HepG2 (cell line): ENCODE measurements around the gene ARFGAP3. TPM values are rescaled to one million over a fixed set of nuclear protein-coding genes. Genes with fewer than 3 reads are reported as not detected.

Experiments
- DR1 ChIP-seq: sonication (generic); formaldehyde crosslinking; IDR thresholded peaks from 2 replicates; pipeline ENCODE4 v1.8.0; 2021; ENCODE audit warnings: mild to moderate bottlenecking, missing genetic modification reagents, inconsistent platforms
- GABPB1 ChIP-seq: IDR thresholded peaks from 2 replicates; pipeline ENCODE4 v1.6.1; 2016; ENCODE audit warnings: mild to moderate bottlenecking, missing genetic modification reagents, moderate library complexity, missing compliant biosample characterization
- HDAC1 ChIP-seq: sonication (generic); formaldehyde crosslinking; IDR thresholded peaks from 2 replicates; pipeline ENCODE4 v1.5.1; 2020; ENCODE audit warnings: mild to moderate bottlenecking, missing genetic modification reagents
- HDAC6 ChIP-seq: fragments of 200-600 bp; sonication (generic); IDR thresholded peaks from 2 replicates; pipeline ENCODE4 v1.7.0; 2017; ENCODE audit warnings: mild to moderate bottlenecking, antibody characterized with exemption, low read length, low read depth
- HNRNPLL ChIP-seq: fragments of 200-400 bp; formaldehyde crosslinking; IDR thresholded peaks from 2 replicates; pipeline ENCODE4 v1.6.1; 2017; ENCODE audit warnings: mild to moderate bottlenecking, low read depth, low read length; ENCODE audit not compliant: poor library complexity, severe bottlenecking
- HOXA9 ChIP-seq: sonication (generic); formaldehyde crosslinking; IDR thresholded peaks from 2 replicates; pipeline ENCODE4 v1.8.1; 2022; ENCODE audit warnings: missing genetic modification reagents, mild to moderate bottlenecking, moderate library complexity, borderline replicate concordance
- KDM5B ChIP-seq: sonication (generic); formaldehyde crosslinking; IDR thresholded peaks from 2 replicates; pipeline ENCODE4 v1.4.0; 2020; ENCODE audit warnings: missing genetic modification reagents, mild to moderate bottlenecking, borderline replicate concordance
- ZKSCAN1 ChIP-seq: fragments of 150-350 bp; IDR thresholded peaks from 2 replicates; pipeline ENCODE4 v1.6.1; 2014; ENCODE audit warnings: low read length
- ZNF121 ChIP-seq: sonication (generic); formaldehyde crosslinking; IDR thresholded peaks from 2 replicates; pipeline ENCODE4 v1.5.0; 2020; ENCODE audit warnings: mild to moderate bottlenecking, missing genetic modification reagents
- ZNF256 ChIP-seq: sonication (generic); formaldehyde crosslinking; conservative IDR thresholded peaks from 2 replicates; pipeline ENCODE4 v1.4.0; 2020; ENCODE audit warnings: missing genetic modification reagents
- ZNF335 ChIP-seq: sonication (generic); formaldehyde crosslinking; IDR thresholded peaks from 2 replicates; pipeline ENCODE4 v1.4.0; 2020; ENCODE audit warnings: missing genetic modification reagents
- polyA plus RNA-seq, 8 experiments: library from polyadenylated mRNA; depleted of rRNA in 3 of 8; stranded (reverse) in 7 of 8; unstranded in 1 of 8; fragments of >200 nt; fragmentation: Illumina TruSeq in 4 of 8; extraction: Trizol in 4 of 8; gene quantifications; 2 replicates each; pipeline versions ENCODE4 v1.2.1 to v1.2.3, GENCODE V29; 2011 to 2016; ENCODE audit warnings: low read depth in 4 of 8, missing spikeins in 1 of 8, mixed read lengths in 1 of 8; ENCODE audit not compliant: insufficient read depth in 1 of 8
- total RNA-seq, 5 experiments: library from RNA; depleted of rRNA; stranded (reverse); fragments of >200 nt; fragmentation: Illumina TruSeq; extraction: Trizol; gene quantifications; 2 replicates each; pipeline ENCODE4 v1.2.3, GENCODE V29; 2016; ENCODE audit warnings: low read depth in 1 of 5
- TF ChIP-seq, protein P1 (sequence below), 2 experiments: fragments of 450-650 bp in 1 of 2; sonication (generic) in 1 of 2; formaldehyde crosslinking in 1 of 2; IDR thresholded peaks; 2 replicates each; pipeline versions ENCODE4 v1.6.1 to v1.8.0; 2016 to 2022; ENCODE audit warnings: antibody characterized with exemption in 1 of 2, mild to moderate bottlenecking in 1 of 2, missing genetic modification reagents in 1 of 2
- TF ChIP-seq, protein P2 (sequence below): IDR thresholded peaks from 2 replicates; pipeline ENCODE4 v1.6.1; 2016; ENCODE audit warnings: missing genetic modification reagents, missing compliant biosample characterization
- TF ChIP-seq, protein P3 (sequence below): sonication (generic); formaldehyde crosslinking; IDR thresholded peaks from 2 replicates; pipeline ENCODE4 v1.5.1; 2020; ENCODE audit warnings: mild to moderate bottlenecking, missing genetic modification reagents, borderline replicate concordance
- TF ChIP-seq, protein P4 (sequence below): IDR thresholded peaks from 2 replicates; pipeline ENCODE4 v1.6.1; 2016; ENCODE audit warnings: low read depth, borderline replicate concordance
- TF ChIP-seq, protein P5 (sequence below): sonication (generic); formaldehyde crosslinking; IDR thresholded peaks from 2 replicates; pipeline ENCODE4 v1.4.0; 2020; ENCODE audit warnings: mild to moderate bottlenecking, missing genetic modification reagents

The ARFGAP3 gene
- total and polyA plus RNA-seq, 2 of the 13 experiments (the other 11 are each of a cell fraction or from before 2014, with no cell fraction given): 41.7 to 61.6 TPM

DNA sequence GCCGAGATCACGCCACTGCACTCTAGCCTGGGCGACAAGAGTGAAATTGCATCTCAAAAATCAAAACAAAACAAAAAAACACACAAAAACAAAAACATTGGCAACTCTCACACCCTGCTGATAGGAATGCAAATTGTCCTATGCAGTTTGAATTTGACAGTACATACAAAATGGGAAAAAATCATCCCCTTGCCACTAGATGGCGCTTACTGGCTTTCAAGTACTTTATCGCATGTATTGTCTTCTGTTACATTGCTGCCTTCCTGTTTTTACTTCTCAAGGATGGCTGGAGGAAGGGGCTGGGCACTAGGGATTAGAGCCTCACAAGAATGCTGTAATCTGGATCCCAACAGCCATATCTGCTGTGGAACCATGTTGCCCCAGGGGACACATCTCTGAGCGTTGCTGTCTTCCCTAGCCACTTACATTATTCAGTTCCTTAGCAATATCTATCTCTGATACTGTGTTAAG is 77.0 kb downstream of the ARFGAP3 start (continued):
- TF ChIP-seq, protein P1, sequence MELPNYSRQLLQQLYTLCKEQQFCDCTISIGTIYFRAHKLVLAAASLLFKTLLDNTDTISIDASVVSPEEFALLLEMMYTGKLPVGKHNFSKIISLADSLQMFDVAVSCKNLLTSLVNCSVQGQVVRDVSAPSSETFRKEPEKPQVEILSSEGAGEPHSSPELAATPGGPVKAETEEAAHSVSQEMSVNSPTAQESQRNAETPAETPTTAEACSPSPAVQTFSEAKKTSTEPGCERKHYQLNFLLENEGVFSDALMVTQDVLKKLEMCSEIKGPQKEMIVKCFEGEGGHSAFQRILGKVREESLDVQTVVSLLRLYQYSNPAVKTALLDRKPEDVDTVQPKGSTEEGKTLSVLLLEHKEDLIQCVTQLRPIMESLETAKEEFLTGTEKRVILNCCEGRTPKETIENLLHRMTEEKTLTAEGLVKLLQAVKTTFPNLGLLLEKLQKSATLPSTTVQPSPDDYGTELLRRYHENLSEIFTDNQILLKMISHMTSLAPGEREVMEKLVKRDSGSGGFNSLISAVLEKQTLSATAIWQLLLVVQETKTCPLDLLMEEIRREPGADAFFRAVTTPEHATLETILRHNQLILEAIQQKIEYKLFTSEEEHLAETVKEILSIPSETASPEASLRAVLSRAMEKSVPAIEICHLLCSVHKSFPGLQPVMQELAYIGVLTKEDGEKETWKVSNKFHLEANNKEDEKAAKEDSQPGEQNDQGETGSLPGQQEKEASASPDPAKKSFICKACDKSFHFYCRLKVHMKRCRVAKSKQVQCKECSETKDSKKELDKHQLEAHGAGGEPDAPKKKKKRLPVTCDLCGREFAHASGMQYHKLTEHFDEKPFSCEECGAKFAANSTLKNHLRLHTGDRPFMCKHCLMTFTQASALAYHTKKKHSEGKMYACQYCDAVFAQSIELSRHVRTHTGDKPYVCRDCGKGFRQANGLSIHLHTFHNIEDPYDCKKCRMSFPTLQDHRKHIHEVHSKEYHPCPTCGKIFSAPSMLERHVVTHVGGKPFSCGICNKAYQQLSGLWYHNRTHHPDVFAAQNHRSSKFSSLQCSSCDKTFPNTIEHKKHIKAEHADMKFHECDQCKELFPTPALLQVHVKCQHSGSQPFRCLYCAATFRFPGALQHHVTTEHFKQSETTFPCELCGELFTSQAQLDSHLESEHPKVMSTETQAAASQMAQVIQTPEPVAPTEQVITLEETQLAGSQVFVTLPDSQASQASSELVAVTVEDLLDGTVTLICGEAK (IDR thresholded peaks at IDR 0.05): no peak
- TF ChIP-seq, protein P1 (CRISPR knock-in tag; IDR thresholded peaks at IDR 0.05): no peak
- TF ChIP-seq, protein P2, sequence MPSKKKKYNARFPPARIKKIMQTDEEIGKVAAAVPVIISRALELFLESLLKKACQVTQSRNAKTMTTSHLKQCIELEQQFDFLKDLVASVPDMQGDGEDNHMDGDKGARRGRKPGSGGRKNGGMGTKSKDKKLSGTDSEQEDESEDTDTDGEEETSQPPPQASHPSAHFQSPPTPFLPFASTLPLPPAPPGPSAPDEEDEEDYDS (CRISPR knock-in tag): 0 out of 2 replicates have a peak, but pooled peaks have one; percentile 15
- TF ChIP-seq ZKSCAN1 (no peak), ZNF121 (CRISPR knock-in tag) (no peak), HNRNPLL (no peak), HDAC6 (no peak), ZNF256 (CRISPR knock-in tag) (no peak), KDM5B (CRISPR knock-in tag) (no peak), DR1 (no peak), HDAC1 (no peak), GABPB1 (CRISPR knock-in tag) (no peak), HOXA9 (CRISPR knock-in tag) (no peak), ZNF335 (CRISPR knock-in tag) (0 out of 2 replicates have a peak, but pooled peaks have one; percentile 33)
- TF ChIP-seq, protein P3, sequence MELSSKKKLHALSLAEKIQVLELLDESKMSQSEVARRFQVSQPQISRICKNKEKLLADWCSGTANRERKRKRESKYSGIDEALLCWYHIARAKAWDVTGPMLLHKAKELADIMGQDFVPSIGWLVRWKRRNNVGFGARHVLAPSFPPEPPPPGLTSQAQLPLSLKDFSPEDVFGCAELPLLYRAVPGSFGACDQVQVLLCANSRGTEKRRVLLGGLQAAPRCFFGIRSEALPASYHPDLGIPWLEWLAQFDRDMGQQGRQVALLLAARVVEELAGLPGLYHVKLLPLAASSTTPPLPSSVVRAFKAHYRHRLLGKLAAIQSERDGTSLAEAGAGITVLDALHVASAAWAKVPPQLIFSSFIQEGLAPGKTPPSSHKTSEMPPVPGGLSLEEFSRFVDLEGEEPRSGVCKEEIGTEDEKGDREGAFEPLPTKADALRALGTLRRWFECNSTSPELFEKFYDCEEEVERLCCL (CRISPR knock-in tag): no peak
- TF ChIP-seq, protein P4, sequence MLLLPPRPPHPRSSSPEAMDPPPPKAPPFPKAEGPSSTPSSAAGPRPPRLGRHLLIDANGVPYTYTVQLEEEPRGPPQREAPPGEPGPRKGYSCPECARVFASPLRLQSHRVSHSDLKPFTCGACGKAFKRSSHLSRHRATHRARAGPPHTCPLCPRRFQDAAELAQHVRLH: 0 out of 2 replicates have a peak, but pooled peaks have one; percentile 25
- TF ChIP-seq, protein P5, sequence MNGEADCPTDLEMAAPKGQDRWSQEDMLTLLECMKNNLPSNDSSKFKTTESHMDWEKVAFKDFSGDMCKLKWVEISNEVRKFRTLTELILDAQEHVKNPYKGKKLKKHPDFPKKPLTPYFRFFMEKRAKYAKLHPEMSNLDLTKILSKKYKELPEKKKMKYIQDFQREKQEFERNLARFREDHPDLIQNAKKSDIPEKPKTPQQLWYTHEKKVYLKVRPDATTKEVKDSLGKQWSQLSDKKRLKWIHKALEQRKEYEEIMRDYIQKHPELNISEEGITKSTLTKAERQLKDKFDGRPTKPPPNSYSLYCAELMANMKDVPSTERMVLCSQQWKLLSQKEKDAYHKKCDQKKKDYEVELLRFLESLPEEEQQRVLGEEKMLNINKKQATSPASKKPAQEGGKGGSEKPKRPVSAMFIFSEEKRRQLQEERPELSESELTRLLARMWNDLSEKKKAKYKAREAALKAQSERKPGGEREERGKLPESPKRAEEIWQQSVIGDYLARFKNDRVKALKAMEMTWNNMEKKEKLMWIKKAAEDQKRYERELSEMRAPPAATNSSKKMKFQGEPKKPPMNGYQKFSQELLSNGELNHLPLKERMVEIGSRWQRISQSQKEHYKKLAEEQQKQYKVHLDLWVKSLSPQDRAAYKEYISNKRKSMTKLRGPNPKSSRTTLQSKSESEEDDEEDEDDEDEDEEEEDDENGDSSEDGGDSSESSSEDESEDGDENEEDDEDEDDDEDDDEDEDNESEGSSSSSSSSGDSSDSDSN: no peak
